Measurements from ENCODE around the gene PYGO2. TPM values are rescaled to one million over a fixed set of nuclear protein-coding genes. Genes with fewer than 3 reads are reported as not detected.

PYGO2 gene, protein sequence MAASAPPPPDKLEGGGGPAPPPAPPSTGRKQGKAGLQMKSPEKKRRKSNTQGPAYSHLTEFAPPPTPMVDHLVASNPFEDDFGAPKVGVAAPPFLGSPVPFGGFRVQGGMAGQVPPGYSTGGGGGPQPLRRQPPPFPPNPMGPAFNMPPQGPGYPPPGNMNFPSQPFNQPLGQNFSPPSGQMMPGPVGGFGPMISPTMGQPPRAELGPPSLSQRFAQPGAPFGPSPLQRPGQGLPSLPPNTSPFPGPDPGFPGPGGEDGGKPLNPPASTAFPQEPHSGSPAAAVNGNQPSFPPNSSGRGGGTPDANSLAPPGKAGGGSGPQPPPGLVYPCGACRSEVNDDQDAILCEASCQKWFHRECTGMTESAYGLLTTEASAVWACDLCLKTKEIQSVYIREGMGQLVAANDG
- total RNA-seq (10 to 100 TPM; 31.0 to 34.9 TPM), polyA plus RNA-seq (ENCODE audit: insufficient read depth, low read depth, low replicate concordance) (33.2 TPM)
- long read RNA-seq, donor 1, transcript PYGO2-202 (3 exons, 3,146 nt) = major isoform, 32 of 32 reads
- long read RNA-seq, donor 1, partial matches to known transcripts = 0 of 32 reads
- long read RNA-seq, donor 1, other reads (novel, unspliced or antisense) = 0 of 32 reads
- long read RNA-seq, donor 2, transcript PYGO2-202 (3 exons, 3,146 nt) = major isoform, 17 of 17 reads
- long read RNA-seq, donor 2, partial matches to known transcripts = 0 of 17 reads
- long read RNA-seq, donor 2, other reads (novel, unspliced or antisense) = 0 of 17 reads

DNA sequence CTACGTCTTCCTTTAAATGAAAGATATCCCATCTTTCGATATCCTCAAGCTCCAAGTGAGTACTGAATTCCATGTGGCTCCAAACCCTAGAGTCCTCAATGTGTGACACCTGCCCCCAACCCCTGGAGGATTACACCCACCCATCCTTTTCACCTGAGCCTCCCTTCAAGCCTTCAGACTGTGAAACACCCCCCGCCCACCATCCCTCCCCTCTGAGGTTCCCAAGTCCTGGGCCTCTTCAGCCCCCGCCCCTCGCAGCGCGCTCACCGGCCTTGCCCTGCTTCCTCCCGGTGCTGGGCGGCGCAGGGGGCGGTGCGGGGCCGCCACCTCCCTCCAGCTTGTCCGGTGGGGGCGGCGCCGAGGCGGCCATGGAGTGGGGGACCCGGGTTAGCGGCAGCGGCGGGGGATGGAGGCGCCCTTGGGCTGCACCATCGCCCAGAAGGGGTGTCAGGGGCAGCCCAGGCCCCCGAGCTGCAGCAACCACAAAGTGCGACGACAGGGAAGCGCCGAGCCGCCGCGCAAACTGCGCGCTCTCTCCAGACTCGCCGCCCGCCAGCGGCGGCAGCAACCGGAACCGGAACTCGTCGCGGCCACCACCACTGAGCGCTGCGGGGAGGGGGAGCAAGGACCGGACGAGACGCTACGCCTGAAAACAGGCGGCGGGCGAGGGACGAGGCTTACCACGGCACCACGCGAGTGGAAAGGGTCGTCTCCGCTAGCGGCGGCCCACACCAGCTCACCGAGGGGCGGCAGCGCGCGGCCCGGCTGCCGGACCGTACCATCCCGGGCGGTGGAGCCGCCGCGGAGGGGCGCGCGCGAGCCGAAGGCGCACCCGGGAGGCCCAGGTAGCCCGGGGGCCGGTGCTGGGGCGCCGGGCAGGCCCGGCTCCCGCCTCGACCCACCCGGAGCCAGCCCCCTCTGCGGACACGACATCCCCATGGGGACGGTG is at the start of gene PYGO2:
Gene PYGO2, minus strand, starts transcription at position 576 of the 949 bp plus-strand sequence. Its CDS starts 206 bp downstream, at position 370.
- DNase-seq = peak; percentile 85
- Histone ChIP-seq H3K9me3 (no peaks in the 10 kb centered on the region), H3K27ac (peak within 1 kb of the TSS; percentile 94 to 99), H3K4me3 (peak within 1 kb of the TSS; percentile 72 to 93), H3K4me1 (peaks cover 22% of the 10 kb centered on the region), H3K27me3 (no peaks in the 10 kb centered on the region), H3K36me3 (ENCODE audit: low read depth, missing control alignments) (no peaks in the 10 kb centered on the region)
- intact Hi-C loops (cut with DNase I; ENCODE audit: low total_unique reads) = no loop called here
- peak; percentile 38 for TF ChIP-seq POLR2A (IDR thresholded peaks at IDR 0.05)
- TF ChIP-seq, protein P1, sequence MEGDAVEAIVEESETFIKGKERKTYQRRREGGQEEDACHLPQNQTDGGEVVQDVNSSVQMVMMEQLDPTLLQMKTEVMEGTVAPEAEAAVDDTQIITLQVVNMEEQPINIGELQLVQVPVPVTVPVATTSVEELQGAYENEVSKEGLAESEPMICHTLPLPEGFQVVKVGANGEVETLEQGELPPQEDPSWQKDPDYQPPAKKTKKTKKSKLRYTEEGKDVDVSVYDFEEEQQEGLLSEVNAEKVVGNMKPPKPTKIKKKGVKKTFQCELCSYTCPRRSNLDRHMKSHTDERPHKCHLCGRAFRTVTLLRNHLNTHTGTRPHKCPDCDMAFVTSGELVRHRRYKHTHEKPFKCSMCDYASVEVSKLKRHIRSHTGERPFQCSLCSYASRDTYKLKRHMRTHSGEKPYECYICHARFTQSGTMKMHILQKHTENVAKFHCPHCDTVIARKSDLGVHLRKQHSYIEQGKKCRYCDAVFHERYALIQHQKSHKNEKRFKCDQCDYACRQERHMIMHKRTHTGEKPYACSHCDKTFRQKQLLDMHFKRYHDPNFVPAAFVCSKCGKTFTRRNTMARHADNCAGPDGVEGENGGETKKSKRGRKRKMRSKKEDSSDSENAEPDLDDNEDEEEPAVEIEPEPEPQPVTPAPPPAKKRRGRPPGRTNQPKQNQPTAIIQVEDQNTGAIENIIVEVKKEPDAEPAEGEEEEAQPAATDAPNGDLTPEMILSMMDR (IDR thresholded peaks at IDR 0.05) = peak; percentile 61 to 70 (median 63)
- WGBS, 2 donors = 0 to 1% methylated on average over 3 to 69 of the region's 93 CpGs

DNA sequence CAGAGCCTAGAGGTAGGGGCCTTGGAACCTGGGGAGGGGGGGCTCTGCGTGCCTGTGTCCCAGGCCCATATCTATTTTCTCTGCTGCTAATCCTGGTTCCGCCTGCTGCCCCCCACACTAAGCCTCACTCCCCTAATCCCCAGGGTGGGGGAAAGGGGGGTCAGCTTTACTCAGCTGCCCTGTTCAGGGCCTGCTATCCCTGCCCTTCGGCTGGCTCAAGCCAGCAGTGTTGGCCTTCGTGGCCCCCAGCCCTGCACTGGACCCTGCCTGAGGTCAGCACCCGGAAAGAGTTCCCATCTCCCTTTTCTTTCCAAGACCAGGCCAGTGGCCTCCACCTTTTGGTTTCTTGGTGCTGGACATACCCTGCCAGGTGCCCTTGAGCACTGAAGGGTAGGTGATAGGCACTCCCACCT is 49.4 kb upstream of the PYGO2 start:
- Histone ChIP-seq H3K4me1 (peaks cover 22% of the 10 kb centered on the region), H3K36me3 (ENCODE audit: low read depth, missing control alignments) (no peaks in the 10 kb centered on the region), H3K9me3 (no peaks in the 10 kb centered on the region), H3K4me3 (no peak overlapping the region), H3K27ac (no peak overlapping the region), H3K27me3 (no peaks in the 10 kb centered on the region)
- 57 to 67% methylated on average over 5 of the region's 5 CpGs for WGBS, 2 donors
- DNase-seq = no peak
- TF ChIP-seq, protein P1 (IDR thresholded peaks at IDR 0.05) = no peak
- TF ChIP-seq POLR2A (IDR thresholded peaks at IDR 0.05) = no peak
- intact Hi-C loops (cut with DNase I; ENCODE audit: low total_unique reads) = no loop called here

DNA sequence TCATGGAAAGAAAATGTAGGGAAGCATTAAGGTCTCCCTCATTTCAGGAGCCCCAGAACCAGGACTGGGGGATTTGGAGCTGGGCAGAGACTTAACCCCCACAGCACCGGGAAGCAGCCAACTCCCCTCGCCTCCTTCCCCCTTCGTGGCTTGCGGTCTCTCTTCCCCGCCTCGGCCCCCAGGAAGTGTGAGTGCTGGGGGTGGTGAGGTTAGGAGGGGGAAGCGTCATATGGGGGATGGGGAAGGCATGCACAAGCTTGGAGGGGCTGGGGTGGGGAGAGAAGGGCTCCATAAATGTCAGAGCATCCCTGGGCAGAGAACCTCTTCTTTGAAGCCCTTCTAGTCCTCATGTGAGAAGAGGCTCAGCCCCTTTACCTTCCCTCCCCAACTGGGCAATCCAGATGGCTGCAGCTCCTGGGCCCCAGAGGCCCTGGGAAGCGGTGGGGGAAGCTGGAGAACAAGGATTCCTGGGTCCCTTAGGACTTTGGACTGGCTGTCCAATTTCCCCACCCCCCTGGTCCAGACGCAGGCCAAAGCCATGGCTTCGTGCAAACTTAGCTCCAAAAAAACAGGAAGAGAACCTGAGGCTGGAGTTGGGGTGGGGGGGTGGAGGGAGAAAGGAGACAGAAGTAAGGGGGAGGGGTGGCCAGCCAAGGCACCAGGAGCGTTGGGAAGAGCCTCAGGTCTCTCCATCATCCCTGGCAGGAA is 48.8 kb upstream of the PYGO2 start:
- intact Hi-C loops (cut with DNase I; ENCODE audit: low total_unique reads) = no loop called here
- Histone ChIP-seq H3K27me3 (no peaks in the 10 kb centered on the region), H3K27ac (peak overlapping the region in 1 of 2 donors; percentile 19), H3K4me1 (peaks cover 23% of the 10 kb centered on the region), H3K9me3 (no peaks in the 10 kb centered on the region), H3K4me3 (no peak overlapping the region), H3K36me3 (ENCODE audit: low read depth, missing control alignments) (no peaks in the 10 kb centered on the region)
- TF ChIP-seq, protein P1 (IDR thresholded peaks at IDR 0.05) = no peak
- no peak for TF ChIP-seq POLR2A (IDR thresholded peaks at IDR 0.05)
- no peak for DNase-seq
- 68 to 69% methylated on average over 11 of the region's 11 CpGs for WGBS, 2 donors

DNA sequence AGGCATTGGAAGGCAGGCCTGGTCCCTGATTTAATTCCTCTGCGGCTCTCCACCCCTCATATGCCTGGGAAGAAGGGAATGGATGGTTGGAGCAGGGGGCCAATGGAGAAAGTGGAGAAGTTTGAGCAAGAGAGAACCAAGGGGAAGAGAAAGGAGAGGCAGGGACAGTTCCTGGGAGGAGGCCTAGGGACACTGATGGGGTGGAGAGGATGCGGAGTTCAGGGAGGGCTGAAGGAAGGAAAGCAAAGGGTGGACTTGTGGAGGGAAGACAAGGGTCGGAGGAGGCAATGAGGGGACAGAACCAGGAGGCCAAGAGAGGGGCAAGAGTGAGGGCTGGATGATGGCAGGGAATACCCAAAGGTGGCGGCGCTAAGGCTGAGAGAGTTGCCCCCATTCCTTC is 48.2 kb upstream of the PYGO2 start:
- no peak for DNase-seq
- TF ChIP-seq POLR2A (IDR thresholded peaks at IDR 0.05) = no peak
- TF ChIP-seq, protein P1 (IDR thresholded peaks at IDR 0.05) = no peak
- Histone ChIP-seq H3K4me3 (no peak overlapping the region), H3K27me3 (no peaks in the 10 kb centered on the region), H3K9me3 (no peaks in the 10 kb centered on the region), H3K4me1 (peaks cover 30% of the 10 kb centered on the region), H3K36me3 (ENCODE audit: low read depth, missing control alignments) (no peaks in the 10 kb centered on the region), H3K27ac (peak overlapping the region in 1 of 2 donors; percentile 19)
- WGBS, 2 donors = 93 to 95% methylated on average over 5 of the region's 5 CpGs
- intact Hi-C loops (cut with DNase I; ENCODE audit: low total_unique reads) = no loop called here

All from testis (tissue), 5 donors.